ENCODE results near the gene NDUFS8. TPM values are rescaled to one million over a fixed set of nuclear protein-coding genes. Genes with fewer than 3 reads are reported as not detected.

NDUFS8 gene
- total and polyA plus RNA-seq, 10 of the 15 experiments (the other 5 are each of a cell fraction or from before 2014, with no cell fraction given): 17.6 to 308 (median 120) TPM

GRCh38 chr11:68022531-68022930, 8.0 kb upstream of the NDUFS8 start:
- DNase-seq (ENCODE audit: low read depth, low spot score) (no peak), FAIRE-seq (no peak), ATAC-seq (no peak)
- no peaks in the 10 kb centered on the region for H3K9me3 ChIP-seq (replicated peaks; ENCODE audit: control insufficient read depth, insufficient read depth, low read length)
- H3K36me3 ChIP-seq (ENCODE audit: control insufficient read depth in 2 of 2, insufficient read depth in 2 of 2, low read length in 1 of 2): no peaks in the 10 kb centered on the region
- 65% methylated on average over 13 of the region's 13 CpGs for WGBS (ENCODE audit: insufficient coverage, insufficient replicate concordance, low lambda C conversion rate, missing lambda C conversion rate)
- intact Hi-C loops (cut with micrococcal nuclease; ENCODE audit: unreplicated experiment): loop anchor here (10.0 kb wide), 1 partner anchor 432 kb away; no protein-coding TSS in a partner anchor
- no TSS peak for BruUV-seq (replicated peaks)
- no peak overlapping the region for H2AFZ ChIP-seq (ENCODE audit: control insufficient read depth, low read depth, low read length)
- H3K4me2 ChIP-seq (ENCODE audit: control insufficient read depth, insufficient read depth): no peak overlapping the region
- no peaks in the 10 kb centered on the region for H3K79me2 ChIP-seq (ENCODE audit: control insufficient read depth, insufficient read depth, low read length)
- in situ Hi-C loops (cut with MboI): no loop called here
- CTCF ChIA-PET: no interaction called here
- H3K4me3 ChIP-seq: no peak overlapping the region
- SMC1A ChIA-PET (ENCODE audit: uncharacterized antibody, unreplicated experiment): no interaction called here
- H3K27me3 ChIP-seq (replicated peaks in 1 of 2; ENCODE audit: control insufficient read depth in 2 of 2, insufficient read depth in 2 of 2, low read length in 1 of 2): no peaks in the 10 kb centered on the region; a peak in 1 of 4 replicates
- RAD21 ChIA-PET (ENCODE audit: unreplicated experiment): no interaction called here
- H3K4me1 ChIP-seq (ENCODE audit: control insufficient read depth, insufficient read depth, low read length): peaks cover 3% of the 10 kb centered on the region; the same call in 1 of the 2 replicates
- no peaks in the 10 kb centered on the region for H4K20me1 ChIP-seq (ENCODE audit: control insufficient read depth, insufficient read depth)
- POLR2A ChIA-PET: no interaction called here
- no peak overlapping the region for H3K9ac ChIP-seq (ENCODE audit: control insufficient read depth, insufficient read depth, low read length)
- no peak overlapping the region for H3K27ac ChIP-seq (ENCODE audit: control insufficient read depth, insufficient read depth)
- TF ChIP-seq PRDM15 (CRISPR knock-in tag; IDR thresholded peaks at IDR 0.05) (no peak), ATF3 (IDR thresholded peaks at IDR 0.05; ENCODE audit: borderline replicate concordance, extremely low read depth, low read depth, low read length) (no peak), CHD4 (IDR thresholded peaks at IDR 0.05) (no peak), POLR2AphosphoS5 (IDR thresholded peaks at IDR 0.05; ENCODE audit: low read length) (no peak), MAX (IDR thresholded peaks at IDR 0.05; ENCODE audit: low read depth, low read length) (no peak), BCL11A (IDR thresholded peaks at IDR 0.05; ENCODE audit: low read depth, low read length) (no peak), MEF2A (IDR thresholded peaks at IDR 0.05; ENCODE audit: insufficient read depth, low read depth, low read length) (no peak), JUNB (IDR thresholded peaks at IDR 0.05) (no peak), JUND (IDR thresholded peaks at IDR 0.05; ENCODE audit: low read depth, low read length) (no peak), SRF (IDR thresholded peaks at IDR 0.05; ENCODE audit: low read depth in 2 of 2, low read length in 2 of 2) (no peak), SKIL (IDR thresholded peaks at IDR 0.05; ENCODE audit: low read depth, poor library complexity, severe bottlenecking) (no peak), RUNX3 (IDR thresholded peaks at IDR 0.05; ENCODE audit: low read length) (no peak), E2F8 (IDR thresholded peaks at IDR 0.05; ENCODE audit: low read depth, partially characterized antibody) (no peak)

Measured in GM12878 (cell line).